ENCODE data around the gene ICAM4. TPM values are rescaled to one million over a fixed set of nuclear protein-coding genes. Genes with fewer than 3 reads are reported as not detected.

The ICAM4 gene
- total and polyA plus RNA-seq, 9 of the 15 experiments (the other 6 are each of a cell fraction or from before 2014, with no cell fraction given) = 14.1 to 86.1 (median 29.6) TPM

GRCh38 chr19:10305139-10305806 is 18.5 kb downstream of the ICAM4 start (continued):
- TF ChIP-seq PURB (CRISPR knock-in tag; IDR thresholded peaks at IDR 0.05; ENCODE audit: low read depth) (no peak), SREBF2 (CRISPR knock-in tag; IDR thresholded peaks at IDR 0.05) (no peak), PREB (CRISPR knock-in tag; IDR thresholded peaks at IDR 0.05) (no peak), CBX8 (IDR thresholded peaks at IDR 0.05; ENCODE audit: borderline replicate concordance, extremely low read depth, low read depth, low read length, poor library complexity, severe bottlenecking) (no peak), IRF1 (CRISPR knock-in tag; IDR thresholded peaks at IDR 0.05; ENCODE audit: borderline replicate concordance) (no peak), SRSF7 (optimal IDR thresholded peaks at IDR 0.05; ENCODE audit: low read depth, low read length) (no peak), HLTF (IDR thresholded peaks at IDR 0.05) (no peak), ZBTB49 (CRISPR knock-in tag; IDR thresholded peaks at IDR 0.05; ENCODE audit: borderline replicate concordance) (no peak), RUNX1 (IDR thresholded peaks at IDR 0.05; ENCODE audit: low read depth) (no peak), MXI1 (IDR thresholded peaks at IDR 0.05; ENCODE audit: low read depth, low read length) (no peak), EHMT2 (IDR thresholded peaks at IDR 0.05) (no peak), GTF2B (IDR thresholded peaks at IDR 0.05; ENCODE audit: extremely low read depth, insufficient read length) (no peak), NR2F6 (CRISPR knock-in tag; IDR thresholded peaks at IDR 0.05) (0 out of 2 replicates have a peak, but pooled peaks have one; percentile 49), KAT2B (IDR thresholded peaks at IDR 0.05; ENCODE audit: low read depth, low read length) (no peak), THRA (IDR thresholded peaks at IDR 0.05) (no peak), JUNB (CRISPR knock-in tag; conservative IDR thresholded peaks at IDR 0.05) (no peak), ELF1 (tag; IDR thresholded peaks at IDR 0.05) (no peak), ILK (tag; IDR thresholded peaks at IDR 0.05; ENCODE audit: borderline replicate concordance, low read depth) (no peak), YY1 (IDR thresholded peaks at IDR 0.05; ENCODE audit: borderline replicate concordance in 1 of 3, control insufficient read depth in 1 of 3, extremely low read depth in 1 of 3, insufficient read depth in 3 of 3, insufficient read length in 1 of 3, insufficient replicate concordance in 2 of 3, low read depth in 1 of 3, low read length in 2 of 3) (peak in 1 of 3 experiments; percentile 65), ZNF282 (CRISPR knock-in tag; IDR thresholded peaks at IDR 0.05) (no peak), SMAD1 (IDR thresholded peaks at IDR 0.05; ENCODE audit: low read depth, low read length, partially characterized antibody) (no peak)
